B cell (primary cell): Measurements from ENCODE around the gene HNF1B. TPM values are rescaled to one million over a fixed set of nuclear protein-coding genes. Genes with fewer than 3 reads are reported as not detected.

Source experiments
- ATAC-seq: fragments of 200-7000 bp; cut with Tn5 transposase; one replicate; pipeline ENCODE4 v1.10.0; 2021; ENCODE audit warnings: low read depth, mild to moderate bottlenecking, moderate number of reproducible peaks, moderate library complexity
- CTCF ChIA-PET: fragments of 350-600 bp; sonication (Branson Sonifier 250); formaldehyde crosslinking; loops from one replicate; lab custom pipeline; 2021; ENCODE audit warnings: antibody characterized with exemption, inconsistent platforms; lab: Charles Lee
- POLR2A ChIA-PET: fragments of 350-600 bp; sonication (Branson Sonifier 250); formaldehyde crosslinking; loops from one replicate; lab custom pipeline; 2021; ENCODE audit warnings: antibody characterized with exemption; lab: Charles Lee
- DNase-seq: peaks from one replicate; pipeline ENCODE4 v3.0.0; 2013
- H2AFZ ChIP-seq: 2 replicates; pipeline ENCODE4 v1.6.1; 2012; ENCODE audit warnings: mild to moderate bottlenecking, low read depth, low read length; ENCODE audit not compliant: insufficient read depth, poor library complexity, severe bottlenecking
- H3K27ac ChIP-seq, 2 donors: 1 replicate in 1 of 2; 2 replicates in 1 of 2; pipeline ENCODE4 v1.5.1; 2012 to 2013; ENCODE audit warnings: low read length in 2 of 2, mild to moderate bottlenecking in 2 of 2, moderate library complexity in 1 of 2
- H3K27me3 ChIP-seq, 4 experiments: fragments of 200-600 bp in 1 of 4; sonication (generic) in 1 of 4; replicated peaks in 1 of 4; 1 replicate in 2 of 4; 2 replicates in 2 of 4; pipeline versions ENCODE4 v1.6.1 to v1.7.0; 2013 to 2016; ENCODE audit warnings: low read length in 3 of 4, mild to moderate bottlenecking in 2 of 4, mixed read lengths in 1 of 4, moderate library complexity in 1 of 4; ENCODE audit not compliant: insufficient read depth in 4 of 4, control insufficient read depth in 3 of 4; ENCODE audit errors: control extremely low read depth in 1 of 4
- H3K36me3 ChIP-seq, 2 experiments: replicated peaks in 1 of 2; 1 replicate in 1 of 2; 2 replicates in 1 of 2; pipeline versions ENCODE4 v1.6.1 to v1.7.1; 2013; ENCODE audit warnings: low read length in 1 of 2; ENCODE audit not compliant: insufficient read depth in 2 of 2, control insufficient read depth in 1 of 2; ENCODE audit errors: control extremely low read depth in 1 of 2, extremely low read depth in 1 of 2
- H3K4me1 ChIP-seq, 2 donors: fragments of 200-600 bp in 1 of 2; sonication (generic) in 1 of 2; 1 replicate in 1 of 2; 2 replicates in 1 of 2; pipeline versions ENCODE4 v1.5.1 to v1.6.1; 2013 to 2017; ENCODE audit warnings: low read length in 2 of 2; ENCODE audit not compliant: control insufficient read depth in 2 of 2, insufficient read depth in 2 of 2
- H3K4me2 ChIP-seq: replicated peaks from 2 replicates; pipeline ENCODE3; 2012; ENCODE audit warnings: mild to moderate bottlenecking, low read depth, low read length; ENCODE audit not compliant: poor library complexity, severe bottlenecking
- H3K4me3 ChIP-seq, 5 experiments: fragments of 200-600 bp in 1 of 5; sonication (generic) in 1 of 5; 1 replicate in 3 of 5; 2 replicates in 2 of 5; pipeline versions ENCODE4 v1.5.1 to v1.7.0; 2011 to 2016; ENCODE audit warnings: low read length in 4 of 5, mild to moderate bottlenecking in 4 of 5, low read depth in 2 of 5, control low read depth in 1 of 5, moderate library complexity in 1 of 5; ENCODE audit not compliant: insufficient read depth in 1 of 5; ENCODE audit errors: control extremely low read depth in 1 of 5, extremely low read depth in 1 of 5
- H3K79me2 ChIP-seq: fragments of 200-600 bp; sonication (generic); one replicate; pipeline ENCODE4 v1.6.0; 2016; ENCODE audit warnings: low read length; ENCODE audit not compliant: control insufficient read depth, insufficient read depth
- H3K9ac ChIP-seq: fragments of 200-600 bp; sonication (generic); 2 replicates; pipeline ENCODE4 v1.6.1; 2017; ENCODE audit warnings: mild to moderate bottlenecking, low read length, moderate library complexity
- H3K9me3 ChIP-seq, 3 donors: one replicate each; pipeline versions ENCODE4 v1.6.1 to v1.7.1; 2013; ENCODE audit warnings: low read length in 2 of 3; ENCODE audit not compliant: control insufficient read depth in 2 of 3, insufficient read depth in 1 of 3; ENCODE audit errors: control extremely low read depth in 1 of 3
- H4K20me1 ChIP-seq: 2 replicates; pipeline ENCODE4 v1.6.0; 2012; ENCODE audit warnings: mild to moderate bottlenecking, low read length; ENCODE audit not compliant: insufficient read depth, control insufficient read depth, poor library complexity, severe bottlenecking
- H3K27ac Mint-ChIP-seq: one replicate; pipeline ENCODE4 v1.8.0; 2021; ENCODE audit warnings: mixed read lengths
- H3K27me3 Mint-ChIP-seq: one replicate; pipeline ENCODE4 v1.8.0; 2021; ENCODE audit warnings: mixed read lengths
- H3K4me1 Mint-ChIP-seq: one replicate; pipeline ENCODE4 v1.8.0; 2021; ENCODE audit warnings: mixed read lengths
- H3K4me3 Mint-ChIP-seq: one replicate; pipeline ENCODE4 v1.8.0; 2021; ENCODE audit warnings: mixed read lengths
- H3K9me3 Mint-ChIP-seq: one replicate; pipeline ENCODE4 v1.8.0; 2022; ENCODE audit warnings: mixed read lengths; ENCODE audit not compliant: insufficient read depth
- CTCF ChIP-seq: fragments of 200-600 bp; IDR thresholded peaks from one replicate; pipeline ENCODE4 v1.8.0; 2022; ENCODE audit warnings: antibody characterized with exemption, mild to moderate bottlenecking
- EZH2 ChIP-seq: IDR thresholded peaks from 2 replicates; pipeline ENCODE4 v1.6.1; 2012; ENCODE audit warnings: borderline replicate concordance, low read depth, mild to moderate bottlenecking, moderate library complexity, low read length; ENCODE audit not compliant: insufficient read depth, poor library complexity, severe bottlenecking
- WGBS: methylation state at CpG from one replicate; pipeline ENCODE4 v1.1.5; 2013; ENCODE audit warnings: missing lambda C conversion rate; ENCODE audit not compliant: insufficient coverage; 5-methylcytosine and 5-hydroxymethylcytosine counted together
- intact Hi-C: fragments of 100-400 bp; cut with micrococcal nuclease; formaldehyde crosslinking; loops from one replicate; pipeline ENCODE4 v1.10.0; 2022
- polyA plus RNA-seq: library from polyadenylated mRNA; depleted of rRNA; stranded (reverse); fragments of >200 nt; gene quantifications from 2 replicates; pipeline ENCODE4 v1.2.3, GENCODE V29; 2012
- total RNA-seq, 2 donors: library from RNA; stranded (reverse); fragments of 120-200 nt in 1 of 2; gene quantifications; 1 replicate in 1 of 2; 2 replicates in 1 of 2; pipeline versions ENCODE4 v1.2.3 to v1.2.4, GENCODE V29; 2013 to 2022

HNF1B gene
- total and polyA plus RNA-seq, 2 donors (not counting 1 experiment from before 2014, with no cell fraction given) = 1.5 TPM; not detected in 1

DNA sequence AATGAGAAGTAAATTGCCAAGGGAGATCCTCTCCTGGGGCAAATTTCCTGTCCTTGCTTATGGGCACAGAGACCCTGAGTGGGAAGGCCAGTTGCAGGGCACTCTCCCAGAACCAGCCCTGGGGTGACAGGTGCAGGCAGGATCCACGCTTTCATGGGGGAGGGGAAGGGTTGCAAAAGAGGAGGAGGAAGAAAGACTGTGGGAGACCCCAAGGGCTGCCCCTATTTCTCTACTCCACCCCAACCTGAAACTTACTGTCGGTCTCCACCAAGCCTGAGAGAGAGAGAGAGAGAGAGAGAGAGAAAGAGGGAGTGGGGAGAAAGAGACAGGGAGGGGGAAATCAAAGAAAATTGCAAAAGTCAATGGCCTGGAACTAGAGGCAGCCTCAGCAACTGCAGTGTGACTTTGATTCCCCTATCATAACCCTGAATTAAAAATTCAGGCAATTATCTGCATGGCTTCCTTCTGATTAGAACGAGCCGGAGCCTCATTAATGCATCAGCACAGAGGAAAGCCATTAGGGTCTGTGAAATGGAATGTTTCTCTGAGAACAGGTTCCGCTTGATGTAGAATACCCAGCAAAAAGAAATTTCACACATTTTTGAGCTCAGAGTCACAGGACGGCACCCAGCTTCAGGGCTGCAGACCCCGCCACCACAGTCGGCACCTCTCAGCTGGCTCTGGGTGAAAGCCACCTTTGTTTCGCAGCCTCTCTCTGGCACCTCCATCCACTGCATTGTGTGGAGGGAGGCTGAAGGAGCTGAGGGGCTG lies 45.1 kb upstream of the HNF1B start:
- no peaks in the 10 kb centered on the region for H3K4me1 ChIP-seq
- no peak overlapping the region for H2AFZ ChIP-seq
- POLR2A ChIA-PET = no interaction called here
- H3K9me3 ChIP-seq = no peaks in the 10 kb centered on the region
- H3K79me2 ChIP-seq = no peaks in the 10 kb centered on the region
- no peak for TF ChIP-seq CTCF
- no peak for TF ChIP-seq EZH2
- CTCF ChIA-PET = interaction anchor here (1.0 to 4.2 kb wide), 13 partner anchors 10 to 262 kb away, joined by 3 to 86 read pairs (median 9); partner anchors contain the start of genes HNF1B and SYNRG
- DNase-seq (no peak), ATAC-seq (no peak)
- peaks cover 37% of the 10 kb centered on the region for H3K27me3 Mint-ChIP-seq
- H3K9ac ChIP-seq = no peak overlapping the region
- no peak overlapping the region for H3K4me3 Mint-ChIP-seq
- H3K4me3 ChIP-seq = no peak overlapping the region
- intact Hi-C loops = loop anchor here (10.0 kb wide), 1 partner anchor 55 kb away; no protein-coding TSS in a partner anchor
- no peak overlapping the region for H3K4me2 ChIP-seq
- H3K4me1 Mint-ChIP-seq = peaks cover 5% of the 10 kb centered on the region
- WGBS = 100% methylated on average over 1 of the region's 9 CpGs
- no peaks in the 10 kb centered on the region for H4K20me1 ChIP-seq
- H3K27ac Mint-ChIP-seq = no peak overlapping the region
- no peak overlapping the region for H3K27ac ChIP-seq
- no peaks in the 10 kb centered on the region for H3K9me3 Mint-ChIP-seq
- H3K36me3 ChIP-seq = no peaks in the 10 kb centered on the region
- peaks cover 0 to 17% (median 4%) of the 10 kb centered on the region in 4 experiments for H3K27me3 ChIP-seq

- CTCF ChIA-PET = interaction anchor here (4.2 kb wide), 1 partner anchor 86 kb away, joined by 86 read pairs; no protein-coding TSS in a partner anchor
- DNase-seq (no peak), ATAC-seq (no peak)
- Mint-ChIP-seq H3K4me1 (peaks cover 5% of the 10 kb centered on the region), H3K4me3 (no peak overlapping the region), H3K27me3 (peaks cover 37% of the 10 kb centered on the region), H3K27ac (no peak overlapping the region), H3K9me3 (no peaks in the 10 kb centered on the region)
- intact Hi-C loops = loop anchor here (10.0 kb wide), 1 partner anchor 56 kb away; no protein-coding TSS in a partner anchor
- Histone ChIP-seq H4K20me1 (no peaks in the 10 kb centered on the region), H3K36me3 (no peaks in the 10 kb centered on the region), H2AFZ (no peak overlapping the region), H3K4me3 (no peak overlapping the region), H3K27ac (no peak overlapping the region), H3K9me3 (no peaks in the 10 kb centered on the region), H3K9ac (no peak overlapping the region), H3K79me2 (no peaks in the 10 kb centered on the region), H3K4me1 (no peaks in the 10 kb centered on the region), H3K27me3 (peaks cover 0 to 17% (median 4%) of the 10 kb centered on the region in 4 experiments), H3K4me2 (no peak overlapping the region)
- 97% methylated on average over 2 of the region's 5 CpGs for WGBS
- no peak for TF ChIP-seq EZH2
- TF ChIP-seq CTCF = no peak
- POLR2A ChIA-PET = no interaction called here
These were observed 44.2 kb upstream of the HNF1B start for GRCh38 chr17:37789021-37789565.
